WTC11 (cell line): ENCODE results near the gene OLFM2. TPM values are rescaled to one million over a fixed set of nuclear protein-coding genes. Genes with fewer than 3 reads are reported as not detected.

Source experiments
- ATAC-seq: fragments of 200-7000 bp; cut with Tn5 transposase; 2 replicates; pipeline ENCODE4 v1.10.0; 2021; ENCODE audit warnings: mild to moderate bottlenecking, moderate library complexity
- CTCF ChIA-PET: fragments of 300-600 bp; sonication (Branson Sonifier 250); formaldehyde crosslinking; loops from one replicate; lab custom pipeline; 2021; ENCODE audit warnings: antibody characterized with exemption; lab: Charles Lee
- POLR2A ChIA-PET: fragments of 350-600 bp; sonication (Branson Sonifier 250); formaldehyde crosslinking; loops from one replicate; lab custom pipeline; 2021; ENCODE audit warnings: antibody characterized with exemption; lab: Charles Lee
- DNase-seq: peaks from one replicate; pipeline ENCODE4 v3.0.0; 2021; ENCODE audit warnings: low spot score
- H3K27ac Mint-ChIP-seq: 2 replicates; pipeline ENCODE4 v1.8.0; 2021; ENCODE audit warnings: mixed read lengths
- H3K27me3 Mint-ChIP-seq: 2 replicates; pipeline ENCODE4 v1.8.0; 2021; ENCODE audit warnings: low read depth, mild to moderate bottlenecking, moderate library complexity, mixed read lengths
- H3K36me3 Mint-ChIP-seq: 2 replicates; pipeline ENCODE4 v1.8.0; 2021; ENCODE audit warnings: mixed read lengths
- H3K4me1 Mint-ChIP-seq: 2 replicates; pipeline ENCODE4 v1.8.0; 2022; ENCODE audit warnings: mixed read lengths
- H3K4me3 Mint-ChIP-seq: 2 replicates; pipeline ENCODE4 v1.8.0; 2021; ENCODE audit warnings: mild to moderate bottlenecking, moderate library complexity, mixed read lengths
- H3K9me3 Mint-ChIP-seq: 2 replicates; pipeline ENCODE4 v1.8.0; 2021; ENCODE audit warnings: mixed read lengths
- ARID4B ChIP-seq: sonication (generic); formaldehyde crosslinking; IDR thresholded peaks from 2 replicates; pipeline ENCODE4 v1.8.0; 2023; ENCODE audit warnings: missing genetic modification reagents, mild to moderate bottlenecking, borderline replicate concordance
- ATF3 ChIP-seq: sonication (generic); formaldehyde crosslinking; conservative IDR thresholded peaks from 2 replicates; pipeline ENCODE4 v1.8.1; 2022; ENCODE audit warnings: mild to moderate bottlenecking, missing genetic modification reagents
- CTCF ChIP-seq: fragments of 200-600 bp; IDR thresholded peaks from 2 replicates; pipeline ENCODE4 v1.8.0; 2022; ENCODE audit warnings: antibody characterized with exemption
- EMX1 ChIP-seq: fragments of 250-450 bp; sonication (Bioruptor Pico); IDR thresholded peaks from 2 replicates; pipeline ENCODE4 v1.8.0; 2021; ENCODE audit warnings: mild to moderate bottlenecking
- FOXP1 ChIP-seq: sonication (generic); formaldehyde crosslinking; IDR thresholded peaks from 2 replicates; pipeline ENCODE4 v1.8.0; 2022; ENCODE audit warnings: missing genetic modification reagents, mild to moderate bottlenecking, moderate library complexity, borderline replicate concordance
- NR3C1 ChIP-seq: sonication (generic); formaldehyde crosslinking; conservative IDR thresholded peaks from 2 replicates; pipeline ENCODE4 v1.8.1; 2023; ENCODE audit warnings: low read depth, mild to moderate bottlenecking, missing genetic modification reagents
- OVOL2 ChIP-seq: fragments of 250-450 bp; sonication (Bioruptor Pico); IDR thresholded peaks from 2 replicates; pipeline ENCODE4 v1.9.0; 2021; ENCODE audit warnings: mild to moderate bottlenecking, borderline replicate concordance
- PRDM15 ChIP-seq: sonication (generic); formaldehyde crosslinking; IDR thresholded peaks from 2 replicates; pipeline ENCODE4 v1.8.0; 2022; ENCODE audit warnings: missing genetic modification reagents
- RORB ChIP-seq: fragments of 250-450 bp; sonication (Bioruptor Pico); IDR thresholded peaks from 2 replicates; pipeline ENCODE4 v1.9.0; 2021; ENCODE audit warnings: mild to moderate bottlenecking
- SMAD4 ChIP-seq: sonication (generic); formaldehyde crosslinking; IDR thresholded peaks from 2 replicates; pipeline ENCODE4 v1.8.0; 2022; ENCODE audit warnings: mild to moderate bottlenecking, missing genetic modification reagents
- SOX15 ChIP-seq: fragments of 250-450 bp; sonication (Bioruptor Pico); IDR thresholded peaks from 2 replicates; pipeline ENCODE4 v1.9.0; 2021; ENCODE audit warnings: mild to moderate bottlenecking
- USF1 ChIP-seq: sonication (generic); formaldehyde crosslinking; IDR thresholded peaks from 2 replicates; pipeline ENCODE4 v1.8.0; 2022; ENCODE audit warnings: mild to moderate bottlenecking, missing genetic modification reagents
- ZMAT4 ChIP-seq: fragments of 250-450 bp; sonication (Bioruptor Pico); IDR thresholded peaks from 2 replicates; pipeline ENCODE4 v1.9.0; 2021; ENCODE audit warnings: mild to moderate bottlenecking
- ZNF263 ChIP-seq: sonication (generic); formaldehyde crosslinking; IDR thresholded peaks from 2 replicates; pipeline ENCODE4 v1.8.1; 2022; ENCODE audit warnings: low read depth, mild to moderate bottlenecking, moderate library complexity, missing genetic modification reagents
- ZNF423 ChIP-seq: fragments of 250-450 bp; sonication (Bioruptor Pico); IDR thresholded peaks from 2 replicates; pipeline ENCODE4 v2.1.2; 2022; ENCODE audit warnings: mild to moderate bottlenecking, moderate library complexity
- total RNA-seq: library from RNA; stranded (reverse); gene quantifications from 3 replicates; pipeline ENCODE4 v1.2.3, GENCODE V29; 2021

The OLFM2 gene
- total RNA-seq, 1 experiment from 2014 or later, result 66.0 TPM

GRCh38 chr19:9903336-9903735 is 33.0 kb downstream of the OLFM2 start (continued):
- no peak for TF ChIP-seq SMAD4 (CRISPR knock-in tag)
- TF ChIP-seq ZMAT4 (CRISPR knock-in tag), result no peak
- no peak for TF ChIP-seq ZNF263 (CRISPR knock-in tag)
- TF ChIP-seq SOX15 (CRISPR knock-in tag), result no peak
- TF ChIP-seq ZNF423, result no peak
- no peak for TF ChIP-seq ATF3 (CRISPR knock-in tag)
- TF ChIP-seq FOXP1 (CRISPR knock-in tag), result no peak

- no peak overlapping the region for H3K4me3 Mint-ChIP-seq
- TF ChIP-seq OVOL2 (CRISPR knock-in tag), result no peak
- no peak for TF ChIP-seq RORB (CRISPR knock-in tag)
- no peak for TF ChIP-seq USF1
- TF ChIP-seq NR3C1 (CRISPR knock-in tag), result no peak
- TF ChIP-seq ATF3 (CRISPR knock-in tag), result no peak
- TF ChIP-seq EMX1 (CRISPR knock-in tag), result no peak
- TF ChIP-seq PRDM15 (CRISPR knock-in tag), result no peak
- no peak for TF ChIP-seq CTCF
- TF ChIP-seq ARID4B (CRISPR knock-in tag), result no peak
- TF ChIP-seq, all 79 proteins: peak for 0
- peaks cover 27% of the 10 kb centered on the region for H3K4me1 Mint-ChIP-seq
- DNase-seq (no peak), ATAC-seq (no peak)
- H3K36me3 Mint-ChIP-seq, result no peaks in the 10 kb centered on the region
- no peaks in the 10 kb centered on the region for H3K27me3 Mint-ChIP-seq
- POLR2A ChIA-PET, result interaction anchor here (1.0 kb wide), 1 partner anchor 11 kb away, joined by 3 read pairs; no protein-coding TSS in a partner anchor
- CTCF ChIA-PET, result interaction anchor here (2.6 kb wide), 1 partner anchor 17 kb away, joined by 10 read pairs; no protein-coding TSS in a partner anchor
- H3K9me3 Mint-ChIP-seq, result no peaks in the 10 kb centered on the region
- 0 out of 2 replicates have a peak overlapping the region, but pooled peaks have one; percentile 70 for H3K27ac Mint-ChIP-seq
Measured at GRCh38 chr19:9901642-9902041, 34.7 kb downstream of the OLFM2 start.
